K562 (cell line): ENCODE results near the gene EPHX1. TPM values are rescaled to one million over a fixed set of nuclear protein-coding genes. Genes with fewer than 3 reads are reported as not detected.

Experiments used
- CBFA2T2 ChIP-seq: fragments of 450-650 bp; conservative IDR thresholded peaks from 2 replicates; pipeline ENCODE4 v1.6.1; 2017; ENCODE audit warnings: mild to moderate bottlenecking
- CBX5 ChIP-seq: IDR thresholded peaks from 2 replicates; pipeline ENCODE4 v1.6.1; 2014; ENCODE audit warnings: low read depth, borderline replicate concordance
- COPS2 ChIP-seq: fragments of 450-650 bp; conservative IDR thresholded peaks from 2 replicates; pipeline ENCODE4 v1.6.1; 2016; ENCODE audit warnings: mild to moderate bottlenecking, moderate library complexity
- ETV5 ChIP-seq: sonication (generic); formaldehyde crosslinking; IDR thresholded peaks from 2 replicates; pipeline ENCODE4 v1.4.0; 2020; ENCODE audit warnings: low read depth, mild to moderate bottlenecking, missing genetic modification reagents
- HMG20B ChIP-seq: fragments of 250-450 bp; sonication (Bioruptor Pico); IDR thresholded peaks from 2 replicates; pipeline ENCODE4 v1.5.0; 2021; ENCODE audit warnings: mild to moderate bottlenecking
- ILF3 ChIP-seq: fragments of 450-650 bp; IDR thresholded peaks from 2 replicates; pipeline ENCODE4 v1.6.1; 2018; ENCODE audit warnings: antibody characterized with exemption, mild to moderate bottlenecking, moderate library complexity, borderline replicate concordance
- KDM1A ChIP-seq, 2 experiments: fragments of 450-650 bp; IDR thresholded peaks; 2 replicates each; pipeline ENCODE4 v1.6.1; 2016; ENCODE audit warnings: mild to moderate bottlenecking in 2 of 2
- NR2C2 ChIP-seq, 2 experiments: fragments of 200-800 bp in 1 of 2; sonication (Bioruptor generic) in 1 of 2; sonication (generic) in 1 of 2; formaldehyde crosslinking in 1 of 2; IDR thresholded peaks; 2 replicates each; pipeline versions ENCODE4 v1.6.1 to v1.8.0; 2016 to 2022; ENCODE audit warnings: mild to moderate bottlenecking in 1 of 2, missing compliant biosample characterization in 1 of 2, missing genetic modification characterization in 1 of 2, missing genetic modification reagents in 1 of 2
- POLR2AphosphoS2 ChIP-seq: IDR thresholded peaks from 2 replicates; pipeline ENCODE4 v1.6.1; 2012; ENCODE audit warnings: low read length, improper control_type of control experiment
- POLR2H ChIP-seq: IDR thresholded peaks from 2 replicates; pipeline ENCODE4 v1.6.1; 2016; ENCODE audit warnings: missing genetic modification characterization, low read depth, mild to moderate bottlenecking, control low read depth, missing compliant biosample characterization, moderate library complexity
- POLR3A ChIP-seq: IDR thresholded peaks from 2 replicates; pipeline ENCODE4 v1.6.1; 2011; ENCODE audit warnings: borderline replicate concordance, mild to moderate bottlenecking, moderate library complexity; ENCODE audit not compliant: insufficient read length, insufficient read depth; ENCODE audit errors: extremely low read depth
- RBM25 ChIP-seq: fragments of 200-400 bp; formaldehyde crosslinking; IDR thresholded peaks from 2 replicates; pipeline ENCODE4 v1.6.1; 2018; ENCODE audit warnings: low read length, low read depth, moderate library complexity; ENCODE audit not compliant: severe bottlenecking
- SP1 ChIP-seq: sonication (generic); formaldehyde crosslinking; IDR thresholded peaks from 2 replicates; pipeline ENCODE4 v1.8.1; 2022; ENCODE audit warnings: mild to moderate bottlenecking, missing genetic modification reagents
- TARDBP ChIP-seq: fragments of 450-650 bp; IDR thresholded peaks from 2 replicates; pipeline ENCODE4 v1.6.1; 2016
- ZNF778 ChIP-seq: fragments of 450-650 bp; formaldehyde crosslinking; IDR thresholded peaks from 2 replicates; pipeline ENCODE4 v1.4.0; 2020; ENCODE audit warnings: mild to moderate bottlenecking, moderate library complexity
- polyA plus RNA-seq, 8 experiments: library from polyadenylated mRNA; depleted of rRNA in 4 of 8; stranded (reverse) in 5 of 8; unstranded in 3 of 8; fragments of >200 nt; fragmentation: Nextera tagmentation in 2 of 8; fragmentation: Illumina TruSeq in 1 of 8; extraction: Ambion mirVana in 2 of 8; extraction: Trizol in 1 of 8; gene quantifications; 2 replicates each; pipeline versions ENCODE4 v1.2.1 to v1.2.3, GENCODE V29; 2011 to 2014; ENCODE audit warnings: inconsistent platforms in 1 of 8, missing spikeins in 1 of 8
- total RNA-seq, 7 experiments: library from RNA; depleted of rRNA in 6 of 7; stranded (reverse); fragments of >200 nt in 6 of 7; fragmentation: Illumina TruSeq in 2 of 7; extraction: Trizol in 2 of 7; gene quantifications; 2 replicates each; pipeline versions ENCODE4 v1.2.1 to v1.2.3, GENCODE V29; 2011 to 2021; ENCODE audit warnings: low replicate concordance in 1 of 7
- TF ChIP-seq, protein P1 (sequence below): sonication (generic); formaldehyde crosslinking; IDR thresholded peaks from 2 replicates; pipeline ENCODE4 v1.8.1; 2023; ENCODE audit warnings: mild to moderate bottlenecking, missing genetic modification reagents
- TF ChIP-seq, protein P2 (sequence below): fragments of 450-650 bp; formaldehyde crosslinking; IDR thresholded peaks from 2 replicates; pipeline ENCODE4 v1.4.0; 2020; ENCODE audit warnings: mild to moderate bottlenecking, moderate library complexity
- TF ChIP-seq, protein P3 (sequence below): sonication (generic); formaldehyde crosslinking; IDR thresholded peaks from 2 replicates; pipeline ENCODE4 v1.8.0; 2022; ENCODE audit warnings: missing genetic modification reagents, mild to moderate bottlenecking, borderline replicate concordance
- TF ChIP-seq, protein P4 (sequence below): sonication (generic); formaldehyde crosslinking; IDR thresholded peaks from 2 replicates; pipeline ENCODE4 v1.8.1; 2023; ENCODE audit warnings: mild to moderate bottlenecking, missing genetic modification reagents, moderate library complexity
- TF ChIP-seq, protein P5 (sequence below): fragments of 450-650 bp; formaldehyde crosslinking; IDR thresholded peaks from 2 replicates; pipeline ENCODE4 v1.4.0; 2020; ENCODE audit warnings: mild to moderate bottlenecking, moderate library complexity
- TF ChIP-seq, protein P6 (sequence below): fragments of 450-650 bp; conservative IDR thresholded peaks from 2 replicates; pipeline ENCODE4 v1.6.1; 2016; ENCODE audit warnings: missing genetic modification characterization, low read depth, mild to moderate bottlenecking, control low read depth, missing compliant biosample characterization

The EPHX1 gene
- total and polyA plus RNA-seq, 9 of the 15 experiments (the other 6 are each of a cell fraction or from before 2014, with no cell fraction given), result 0.21 to 27.0 (median 6.7) TPM

- TF ChIP-seq, protein P1, sequence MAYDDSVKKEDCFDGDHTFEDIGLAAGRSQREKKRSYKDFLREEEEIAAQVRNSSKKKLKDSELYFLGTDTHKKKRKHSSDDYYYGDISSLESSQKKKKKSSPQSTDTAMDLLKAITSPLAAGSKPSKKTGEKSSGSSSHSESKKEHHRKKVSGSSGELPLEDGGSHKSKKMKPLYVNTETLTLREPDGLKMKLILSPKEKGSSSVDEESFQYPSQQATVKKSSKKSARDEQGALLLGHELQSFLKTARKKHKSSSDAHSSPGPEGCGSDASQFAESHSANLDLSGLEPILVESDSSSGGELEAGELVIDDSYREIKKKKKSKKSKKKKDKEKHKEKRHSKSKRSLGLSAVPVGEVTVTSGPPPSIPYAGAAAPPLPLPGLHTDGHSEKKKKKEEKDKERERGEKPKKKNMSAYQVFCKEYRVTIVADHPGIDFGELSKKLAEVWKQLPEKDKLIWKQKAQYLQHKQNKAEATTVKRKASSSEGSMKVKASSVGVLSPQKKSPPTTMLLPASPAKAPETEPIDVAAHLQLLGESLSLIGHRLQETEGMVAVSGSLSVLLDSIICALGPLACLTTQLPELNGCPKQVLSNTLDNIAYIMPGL (CRISPR knock-in tag), result no peak
- TF ChIP-seq CBFA2T2 (no peak), KDM1A (IDR thresholded peaks at IDR 0.05) (no peak), POLR2AphosphoS2 (no peak), COPS2 (no peak), POLR2H (tag) (no peak), RBM25 (no peak), TARDBP (no peak), HMG20B (0 out of 2 replicates have a peak, but pooled peaks have one; percentile 1), NR2C2 (CRISPR knock-in tag; IDR thresholded peaks at IDR 0.05) (no peak), NR2C2 (tag; IDR thresholded peaks at IDR 0.05) (0 out of 2 replicates have a peak, but pooled peaks have one; percentile 6), POLR3A (no peak), ILF3 (no peak), ETV5 (CRISPR knock-in tag) (no peak), SP1 (CRISPR knock-in tag) (no peak), ZNF778 (CRISPR knock-in tag) (0 out of 2 replicates have a peak, but pooled peaks have one; percentile 69), CBX5 (no peak)
- TF ChIP-seq, protein P2, sequence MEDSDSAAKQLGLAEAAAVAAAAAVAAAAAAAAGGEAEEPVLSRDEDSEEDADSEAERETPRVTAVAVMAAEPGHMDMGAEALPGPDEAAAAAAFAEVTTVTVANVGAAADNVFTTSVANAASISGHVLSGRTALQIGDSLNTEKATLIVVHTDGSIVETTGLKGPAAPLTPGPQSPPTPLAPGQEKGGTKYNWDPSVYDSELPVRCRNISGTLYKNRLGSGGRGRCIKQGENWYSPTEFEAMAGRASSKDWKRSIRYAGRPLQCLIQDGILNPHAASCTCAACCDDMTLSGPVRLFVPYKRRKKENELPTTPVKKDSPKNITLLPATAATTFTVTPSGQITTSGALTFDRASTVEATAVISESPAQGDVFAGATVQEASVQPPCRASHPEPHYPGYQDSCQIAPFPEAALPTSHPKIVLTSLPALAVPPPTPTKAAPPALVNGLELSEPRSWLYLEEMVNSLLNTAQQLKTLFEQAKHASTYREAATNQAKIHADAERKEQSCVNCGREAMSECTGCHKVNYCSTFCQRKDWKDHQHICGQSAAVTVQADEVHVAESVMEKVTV (CRISPR knock-in tag), result peak; percentile 51; the same call in 1 of the 2 replicates
- TF ChIP-seq, protein P3, sequence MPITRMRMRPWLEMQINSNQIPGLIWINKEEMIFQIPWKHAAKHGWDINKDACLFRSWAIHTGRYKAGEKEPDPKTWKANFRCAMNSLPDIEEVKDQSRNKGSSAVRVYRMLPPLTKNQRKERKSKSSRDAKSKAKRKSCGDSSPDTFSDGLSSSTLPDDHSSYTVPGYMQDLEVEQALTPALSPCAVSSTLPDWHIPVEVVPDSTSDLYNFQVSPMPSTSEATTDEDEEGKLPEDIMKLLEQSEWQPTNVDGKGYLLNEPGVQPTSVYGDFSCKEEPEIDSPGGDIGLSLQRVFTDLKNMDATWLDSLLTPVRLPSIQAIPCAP, result no peak
- TF ChIP-seq, protein P4, sequence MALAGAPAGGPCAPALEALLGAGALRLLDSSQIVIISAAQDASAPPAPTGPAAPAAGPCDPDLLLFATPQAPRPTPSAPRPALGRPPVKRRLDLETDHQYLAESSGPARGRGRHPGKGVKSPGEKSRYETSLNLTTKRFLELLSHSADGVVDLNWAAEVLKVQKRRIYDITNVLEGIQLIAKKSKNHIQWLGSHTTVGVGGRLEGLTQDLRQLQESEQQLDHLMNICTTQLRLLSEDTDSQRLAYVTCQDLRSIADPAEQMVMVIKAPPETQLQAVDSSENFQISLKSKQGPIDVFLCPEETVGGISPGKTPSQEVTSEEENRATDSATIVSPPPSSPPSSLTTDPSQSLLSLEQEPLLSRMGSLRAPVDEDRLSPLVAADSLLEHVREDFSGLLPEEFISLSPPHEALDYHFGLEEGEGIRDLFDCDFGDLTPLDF (CRISPR knock-in tag), result no peak
- TF ChIP-seq, protein P5, sequence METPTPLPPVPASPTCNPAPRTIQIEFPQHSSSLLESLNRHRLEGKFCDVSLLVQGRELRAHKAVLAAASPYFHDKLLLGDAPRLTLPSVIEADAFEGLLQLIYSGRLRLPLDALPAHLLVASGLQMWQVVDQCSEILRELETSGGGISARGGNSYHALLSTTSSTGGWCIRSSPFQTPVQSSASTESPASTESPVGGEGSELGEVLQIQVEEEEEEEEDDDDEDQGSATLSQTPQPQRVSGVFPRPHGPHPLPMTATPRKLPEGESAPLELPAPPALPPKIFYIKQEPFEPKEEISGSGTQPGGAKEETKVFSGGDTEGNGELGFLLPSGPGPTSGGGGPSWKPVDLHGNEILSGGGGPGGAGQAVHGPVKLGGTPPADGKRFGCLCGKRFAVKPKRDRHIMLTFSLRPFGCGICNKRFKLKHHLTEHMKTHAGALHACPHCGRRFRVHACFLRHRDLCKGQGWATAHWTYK (CRISPR knock-in tag), result 0 out of 2 replicates have a peak, but pooled peaks have one; percentile 20
- TF ChIP-seq, protein P6, sequence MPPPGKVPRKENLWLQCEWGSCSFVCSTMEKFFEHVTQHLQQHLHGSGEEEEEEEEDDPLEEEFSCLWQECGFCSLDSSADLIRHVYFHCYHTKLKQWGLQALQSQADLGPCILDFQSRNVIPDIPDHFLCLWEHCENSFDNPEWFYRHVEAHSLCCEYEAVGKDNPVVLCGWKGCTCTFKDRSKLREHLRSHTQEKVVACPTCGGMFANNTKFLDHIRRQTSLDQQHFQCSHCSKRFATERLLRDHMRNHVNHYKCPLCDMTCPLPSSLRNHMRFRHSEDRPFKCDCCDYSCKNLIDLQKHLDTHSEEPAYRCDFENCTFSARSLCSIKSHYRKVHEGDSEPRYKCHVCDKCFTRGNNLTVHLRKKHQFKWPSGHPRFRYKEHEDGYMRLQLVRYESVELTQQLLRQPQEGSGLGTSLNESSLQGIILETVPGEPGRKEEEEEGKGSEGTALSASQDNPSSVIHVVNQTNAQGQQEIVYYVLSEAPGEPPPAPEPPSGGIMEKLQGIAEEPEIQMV (tag), result no peak
These were observed 31.6 kb upstream of the EPHX1 start (continued) for GRCh38 chr1:225778337-225778669.
